H1 (cell line): Measurements from ENCODE around the gene LSR. TPM values are rescaled to one million over a fixed set of nuclear protein-coding genes. Genes with fewer than 3 reads are reported as not detected.

Experiments
- PHF8 ChIP-seq: fragments of 200-600 bp; sonication (generic); conservative IDR thresholded peaks from 2 replicates; pipeline ENCODE4 v1.7.1; 2012; ENCODE audit warnings: low read depth, mild to moderate bottlenecking, inconsistent platforms, low read length, moderate library complexity
- RFX5 ChIP-seq: IDR thresholded peaks from 2 replicates; pipeline ENCODE4 v1.6.1; 2011; ENCODE audit warnings: low read depth, low read length, improper control_type of control experiment, borderline replicate concordance
- polyA plus RNA-seq, 7 experiments: library from polyadenylated mRNA; depleted of rRNA in 3 of 7; stranded (reverse) in 5 of 7; unstranded in 2 of 7; fragments of >200 nt in 5 of 7; fragments of 200-250 nt in 2 of 7; gene quantifications; 1 replicate in 5 of 7; 2 replicates in 1 of 7; 4 replicates in 1 of 7; pipeline versions ENCODE4 v1.2.1 to v1.2.3, GENCODE V29; 2011 to 2013; ENCODE audit warnings: missing spikeins in 2 of 7, mixed read lengths in 2 of 7
- total RNA-seq: library from RNA; stranded (reverse); fragmentation: NEBNext Ultra II Directional; extraction: Animal tissue kit (Norgen Biotek cat#: 25700); gene quantifications from 2 replicates; pipeline ENCODE4 v1.2.1, GENCODE V29; 2021

Gene LSR
- total and polyA plus RNA-seq, 2 of the 8 experiments (the other 6 are each of a cell fraction or from before 2014, with no cell fraction given) = 159 to 186 TPM

DNA sequence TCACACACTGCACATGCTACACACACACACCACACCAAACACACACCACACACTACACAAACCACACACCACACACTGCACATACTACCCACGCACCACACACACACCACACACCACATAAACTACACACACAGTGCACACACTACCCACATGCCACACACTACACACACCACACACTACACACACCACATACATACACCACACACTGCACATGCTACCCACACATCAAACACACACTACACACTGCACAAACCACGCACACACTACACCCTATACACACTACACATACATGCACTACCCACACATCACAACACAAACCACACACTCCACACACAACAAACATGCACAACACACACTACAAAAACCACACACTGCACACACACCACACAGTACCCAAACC is 49.1 kb downstream of the LSR start (continued):
- TF ChIP-seq PHF8 (no peak), RFX5 (no peak)
